Activated effector memory CD4-positive, alpha-beta T cell treated with Interleukin-2 at 50 U/mL for 16 hours (primary cell): ENCODE measurements around the gene GPR158.

ENCODE experiments used
- DNase-seq: peaks from one replicate; pipeline ENCODE4 v3.0.0-alpha.2; 2020

Gene GPR158

GRCh38 chr10:25417611-25418010 lies 242.8 kb downstream of the GPR158 start:
- DNase-seq, result no peak

GRCh38 chr10:25425776-25426175 lies 251.0 kb downstream of the GPR158 start:
- no peak for DNase-seq

GRCh38 chr10:25436431-25436830 lies 261.6 kb downstream of the GPR158 start:
- no peak for DNase-seq

GRCh38 chr10:25441270-25441669 lies 266.5 kb downstream of the GPR158 start:
- DNase-seq, result no peak

GRCh38 chr10:25444266-25444665 lies 269.5 kb downstream of the GPR158 start:
- no peak for DNase-seq

- no peak for DNase-seq
Observed at GRCh38 chr10:25451401-25451800, 276.6 kb downstream of the GPR158 start.

GRCh38 chr10:25453619-25454018 lies 278.8 kb downstream of the GPR158 start:
- DNase-seq, result no peak

- no peak for DNase-seq
Observed at GRCh38 chr10:25455980-25456567, 281.3 kb downstream of the GPR158 start.

GRCh38 chr10:25457552-25457951 lies 282.8 kb downstream of the GPR158 start:
- no peak for DNase-seq

GRCh38 chr10:25465582-25466372 lies 291.0 kb downstream of the GPR158 start:
- no peak for DNase-seq

GRCh38 chr10:25467881-25468280 lies 293.1 kb downstream of the GPR158 start:
- DNase-seq, result no peak

- no peak for DNase-seq
Observed at GRCh38 chr10:25481467-25481866, 306.7 kb downstream of the GPR158 start.

GRCh38 chr10:25483999-25484398 lies 309.2 kb downstream of the GPR158 start:
- DNase-seq, result no peak

- DNase-seq, result no peak
Observed at GRCh38 chr10:25487266-25487665, 312.5 kb downstream of the GPR158 start.

GRCh38 chr10:25492040-25492439 lies 317.2 kb downstream of the GPR158 start:
- DNase-seq, result no peak

- no peak for DNase-seq
Observed at GRCh38 chr10:25492680-25493079, 317.9 kb downstream of the GPR158 start.

- no peak for DNase-seq
Observed at GRCh38 chr10:25493122-25493893, 318.5 kb downstream of the GPR158 start.

- DNase-seq, result no peak
Observed at GRCh38 chr10:25497246-25497645, 322.4 kb downstream of the GPR158 start.

GRCh38 chr10:25498645-25499044 lies 323.8 kb downstream of the GPR158 start:
- DNase-seq, result no peak

- no peak for DNase-seq
Observed at GRCh38 chr10:25501912-25502311, 327.1 kb downstream of the GPR158 start.

- DNase-seq, result no peak
Observed at GRCh38 chr10:25502453-25502852, 327.7 kb downstream of the GPR158 start.

- no peak for DNase-seq
Observed at GRCh38 chr10:25504306-25504705, 329.5 kb downstream of the GPR158 start.

- DNase-seq, result no peak
Observed at GRCh38 chr10:25504838-25505237, 330.0 kb downstream of the GPR158 start.

- no peak for DNase-seq
Observed at GRCh38 chr10:25505466-25505865, 330.7 kb downstream of the GPR158 start.
